ENCODE measurements around the gene SERBP1.
"Not testable (repeated sequence)": the region's sequence is repeated elsewhere in the genome, so short reads cannot be mapped to it uniquely, and the experiment has no call there.

SERBP1 gene

DNA sequence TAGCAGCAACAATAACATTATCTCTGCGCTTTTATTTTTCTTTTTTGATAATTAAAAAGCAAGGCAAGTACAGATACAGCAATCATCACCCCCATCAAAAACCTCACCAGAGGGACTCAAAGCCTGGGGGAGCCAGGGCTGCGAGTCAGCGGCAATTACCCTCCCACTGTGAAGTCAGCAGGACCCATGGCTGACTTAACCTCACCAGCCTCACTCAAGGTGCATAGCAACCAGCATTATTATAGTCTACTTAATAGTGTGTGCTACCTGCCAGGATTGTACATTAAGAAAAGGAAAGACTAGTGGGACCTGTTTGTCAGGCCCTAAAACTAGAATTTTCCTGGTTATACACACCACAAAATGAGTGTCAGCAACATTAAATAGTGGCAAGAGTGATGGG, 28.9 kb upstream of the SERBP1 start:
- no peak overlapping the region for H3K4me3 ChIP-seq (ENCODE audit: low read depth, low read length)
- no peak for DNase-seq (ENCODE audit: low read depth)
- TF ChIP-seq, protein P1, sequence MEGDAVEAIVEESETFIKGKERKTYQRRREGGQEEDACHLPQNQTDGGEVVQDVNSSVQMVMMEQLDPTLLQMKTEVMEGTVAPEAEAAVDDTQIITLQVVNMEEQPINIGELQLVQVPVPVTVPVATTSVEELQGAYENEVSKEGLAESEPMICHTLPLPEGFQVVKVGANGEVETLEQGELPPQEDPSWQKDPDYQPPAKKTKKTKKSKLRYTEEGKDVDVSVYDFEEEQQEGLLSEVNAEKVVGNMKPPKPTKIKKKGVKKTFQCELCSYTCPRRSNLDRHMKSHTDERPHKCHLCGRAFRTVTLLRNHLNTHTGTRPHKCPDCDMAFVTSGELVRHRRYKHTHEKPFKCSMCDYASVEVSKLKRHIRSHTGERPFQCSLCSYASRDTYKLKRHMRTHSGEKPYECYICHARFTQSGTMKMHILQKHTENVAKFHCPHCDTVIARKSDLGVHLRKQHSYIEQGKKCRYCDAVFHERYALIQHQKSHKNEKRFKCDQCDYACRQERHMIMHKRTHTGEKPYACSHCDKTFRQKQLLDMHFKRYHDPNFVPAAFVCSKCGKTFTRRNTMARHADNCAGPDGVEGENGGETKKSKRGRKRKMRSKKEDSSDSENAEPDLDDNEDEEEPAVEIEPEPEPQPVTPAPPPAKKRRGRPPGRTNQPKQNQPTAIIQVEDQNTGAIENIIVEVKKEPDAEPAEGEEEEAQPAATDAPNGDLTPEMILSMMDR (IDR thresholded peaks at IDR 0.05; ENCODE audit: low read depth, low read length, missing control alignments) = no peak

DNA sequence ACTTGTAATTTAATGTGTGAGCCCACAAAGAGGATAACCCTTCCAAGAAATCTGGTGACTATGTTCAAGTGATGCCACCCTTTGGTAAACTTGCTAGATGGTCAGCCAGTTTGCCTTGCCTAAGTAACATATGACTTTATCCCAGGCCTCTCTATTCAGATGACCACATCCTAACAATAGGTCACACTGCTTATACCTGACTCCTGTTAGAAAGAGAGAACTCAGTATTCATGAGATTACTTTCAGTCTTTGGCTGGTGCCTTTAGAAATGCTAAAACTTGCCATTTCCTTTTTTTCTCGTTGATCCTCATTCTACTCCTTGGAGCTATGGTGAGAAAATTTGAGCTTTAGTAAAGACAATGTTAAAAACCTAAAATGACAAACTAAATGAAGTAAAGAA, 28.5 kb upstream of the SERBP1 start:
- no peak for DNase-seq (ENCODE audit: low read depth)
- TF ChIP-seq, protein P1 (IDR thresholded peaks at IDR 0.05; ENCODE audit: low read depth, low read length, missing control alignments) = no peak
- H3K4me3 ChIP-seq (ENCODE audit: low read depth, low read length) = no peak overlapping the region

DNA sequence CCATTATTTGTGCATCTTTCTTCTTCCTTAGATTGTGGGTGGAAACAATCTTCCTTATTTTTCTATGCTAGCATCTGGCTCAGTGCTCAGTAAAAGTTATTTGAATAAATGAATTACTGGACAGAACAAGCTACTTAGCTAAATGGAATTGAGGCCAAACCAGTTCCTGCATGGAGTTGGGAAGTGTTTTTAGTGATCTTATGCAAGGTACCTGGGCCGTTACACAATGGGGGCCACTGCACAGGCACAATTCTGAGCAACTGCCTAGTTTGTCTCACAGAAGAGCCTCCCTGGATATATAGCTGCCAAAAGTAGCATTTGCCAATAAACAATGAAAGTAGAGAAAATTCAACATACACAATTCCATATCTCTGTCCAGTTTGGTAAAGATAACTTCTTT, 27.0 kb upstream of the SERBP1 start:
- TF ChIP-seq, protein P1 (IDR thresholded peaks at IDR 0.05; ENCODE audit: low read depth, low read length, missing control alignments) = no peak
- H3K4me3 ChIP-seq (ENCODE audit: low read depth, low read length) = no peak overlapping the region
- DNase-seq (ENCODE audit: low read depth) = no peak

DNA sequence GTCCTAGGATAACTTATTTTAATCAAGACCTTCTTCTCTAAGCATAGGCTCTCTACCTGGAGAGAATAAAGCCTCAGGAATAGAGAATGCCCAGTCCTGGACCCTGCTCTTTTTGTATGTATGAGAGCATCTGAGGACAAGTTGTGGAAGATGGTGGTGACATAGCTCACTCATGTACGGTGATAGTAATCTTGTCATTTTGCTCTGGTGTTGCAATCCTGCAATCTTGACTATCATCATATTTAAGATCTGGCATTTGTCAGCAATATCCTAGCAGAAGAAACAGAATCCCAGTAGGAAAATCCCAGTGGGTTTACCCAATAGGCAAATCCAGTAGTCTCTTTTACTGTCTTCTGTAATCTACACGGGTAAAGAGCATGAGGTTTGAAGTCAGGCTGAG, 21.6 kb upstream of the SERBP1 start:
- H3K4me3 ChIP-seq (ENCODE audit: low read depth, low read length) = no peak overlapping the region
- no peak for DNase-seq (ENCODE audit: low read depth)
- TF ChIP-seq, protein P1 (IDR thresholded peaks at IDR 0.05; ENCODE audit: low read depth, low read length, missing control alignments) = no peak

DNA sequence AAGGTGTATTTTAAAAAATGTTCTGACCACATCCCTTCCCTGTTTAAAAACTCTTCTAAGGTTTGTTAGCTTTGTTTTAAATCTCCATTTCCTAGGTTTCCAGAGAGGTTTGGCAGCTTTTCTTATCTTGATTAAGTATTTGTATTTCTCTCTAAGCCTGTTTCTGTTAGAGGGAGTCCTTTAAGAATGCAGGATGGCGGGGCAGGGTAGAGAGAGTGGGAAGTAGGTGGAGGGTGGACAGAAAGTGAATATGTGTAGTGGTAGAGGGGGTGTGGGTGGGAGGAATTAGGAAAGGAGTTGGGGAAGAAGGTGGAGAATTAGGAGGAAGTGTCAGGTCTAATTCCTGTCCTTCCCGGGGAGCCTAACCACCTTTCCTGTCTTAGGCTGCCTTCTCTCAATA, 21.2 kb upstream of the SERBP1 start:
- TF ChIP-seq, protein P1 (IDR thresholded peaks at IDR 0.05; ENCODE audit: low read depth, low read length, missing control alignments) = no peak
- DNase-seq (ENCODE audit: low read depth) = no peak

DNA sequence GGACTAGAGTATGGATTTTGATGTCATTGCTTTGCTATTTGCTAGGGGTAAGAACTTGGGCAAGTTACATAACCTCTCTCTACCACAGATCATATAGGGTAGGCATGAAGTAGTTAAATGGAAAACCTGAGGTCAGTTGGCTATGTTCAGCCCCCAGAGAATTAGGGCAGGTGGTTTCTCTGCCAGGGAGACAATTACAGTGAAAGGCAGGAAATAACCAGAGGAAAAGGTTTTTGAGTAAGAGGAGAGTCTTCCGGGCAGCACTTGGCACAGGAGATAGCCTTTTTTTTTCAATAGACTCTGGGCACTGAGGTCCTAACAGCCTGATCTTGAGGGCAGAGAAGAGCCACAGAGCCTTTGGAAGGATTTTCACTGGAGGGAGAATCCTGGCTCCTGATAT, 16.7 kb upstream of the SERBP1 start:
- no peak overlapping the region for H3K4me3 ChIP-seq (ENCODE audit: low read depth, low read length)
- TF ChIP-seq, protein P1 (IDR thresholded peaks at IDR 0.05; ENCODE audit: low read depth, low read length, missing control alignments) = no peak
- DNase-seq (ENCODE audit: low read depth) = no peak

More for the DNA sequence above, 21.2 kb upstream of the SERBP1 start:
- H3K4me3 ChIP-seq (ENCODE audit: low read depth, low read length) = no peak overlapping the region

DNA sequence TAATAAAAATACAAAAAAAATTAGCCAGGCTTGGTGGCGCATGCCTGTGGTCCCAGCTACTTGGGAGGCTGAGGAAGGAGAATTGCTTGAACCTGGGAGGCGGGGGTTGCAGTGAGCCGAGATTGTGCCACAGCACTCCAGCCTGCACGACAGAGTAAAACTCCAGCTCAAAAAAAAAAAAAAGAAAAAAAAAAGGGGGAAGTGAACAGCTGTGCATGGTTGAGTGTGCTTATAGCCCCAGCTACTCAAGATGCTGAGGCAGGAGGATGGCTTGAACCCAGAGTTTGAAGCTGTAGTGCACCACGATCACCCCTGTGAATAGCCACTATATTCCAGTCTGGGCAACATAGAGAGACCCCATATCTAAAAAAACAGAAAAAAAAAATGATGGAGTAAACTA, 15.8 kb upstream of the SERBP1 start:
- not testable (repeated sequence) for DNase-seq (ENCODE audit: low read depth); H3K4me3 ChIP-seq (ENCODE audit: low read depth, low read length)

All from GM12864 (cell line).